Measurements from ENCODE around the gene RNF207. TPM values are rescaled to one million over a fixed set of nuclear protein-coding genes. Genes with fewer than 3 reads are reported as not detected.

The RNF207 gene
- total and polyA plus RNA-seq, 10 of the 15 experiments (the other 5 are each of a cell fraction or from before 2014, with no cell fraction given): 1.7 to 36.4 (median 13.1) TPM

DNA sequence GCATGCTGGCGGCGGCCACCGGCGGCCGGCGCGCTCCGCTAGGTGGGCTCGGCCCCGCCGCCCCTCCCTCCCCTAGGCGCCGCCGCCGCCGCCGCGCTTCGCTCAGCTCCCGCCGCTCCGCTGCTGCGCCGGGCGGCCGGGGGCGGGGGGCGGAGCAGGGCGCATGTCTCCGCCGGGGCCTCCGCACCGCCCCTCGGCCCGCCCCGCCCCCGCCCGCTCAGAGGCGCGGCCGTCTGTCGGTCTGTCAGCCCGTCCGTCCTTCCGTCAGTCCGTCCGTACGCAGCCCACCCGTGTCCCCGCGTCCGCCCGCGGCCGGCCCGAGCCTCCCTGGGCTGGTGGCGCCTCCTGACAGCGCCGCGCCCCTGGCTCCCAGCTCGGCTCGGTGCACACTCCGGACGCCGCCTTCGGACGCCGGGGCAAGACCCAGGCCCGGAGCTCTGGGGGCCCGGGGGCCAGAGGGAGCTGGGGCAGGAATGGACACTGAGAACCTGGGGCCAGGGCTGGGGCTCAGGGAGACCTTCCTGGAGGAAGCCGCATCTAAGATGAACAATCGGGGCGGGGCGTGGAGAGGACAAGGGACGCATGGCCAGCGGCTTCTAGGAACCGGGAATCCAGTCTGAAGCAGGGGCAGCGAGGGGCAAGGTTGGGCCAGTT is 55.2 kb downstream of the RNF207 start, which contains the start of gene GPR153:
TSS of gene GPR153 (minus strand) at position 138 of the 654 bp plus-strand sequence. CDS start 6,193 bp downstream, outside the sequence.
- SMC1A ChIA-PET (ENCODE audit: uncharacterized antibody, unreplicated experiment): no interaction called here
- H3K27ac ChIP-seq (ENCODE audit: control insufficient read depth, insufficient read depth): no peak within 1 kb of the TSS
- in situ Hi-C loops (cut with MboI): no loop called here
- H3K36me3 ChIP-seq (ENCODE audit: control insufficient read depth in 2 of 2, insufficient read depth in 2 of 2, low read length in 1 of 2): peaks cover 0 to 2% of the 10 kb centered on the region in 2 experiments; a peak in 2 of 4 replicates
- H3K4me2 ChIP-seq (ENCODE audit: control insufficient read depth, insufficient read depth): peak within 1 kb of the TSS; percentile 86
- CTCF ChIA-PET: no interaction called here
- H4K20me1 ChIP-seq (ENCODE audit: control insufficient read depth, insufficient read depth): no peaks in the 10 kb centered on the region
- H3K9ac ChIP-seq (ENCODE audit: control insufficient read depth, insufficient read depth, low read length): no peak within 1 kb of the TSS
- FAIRE-seq: no peak
- H3K79me2 ChIP-seq (ENCODE audit: control insufficient read depth, insufficient read depth, low read length): no peaks in the 10 kb centered on the region
- H3K9me3 ChIP-seq (replicated peaks; ENCODE audit: control insufficient read depth, insufficient read depth, low read length): no peaks in the 10 kb centered on the region
- 8% methylated on average over 18 of the region's 78 CpGs for WGBS (ENCODE audit: insufficient coverage, insufficient replicate concordance, low lambda C conversion rate, missing lambda C conversion rate)
- TF ChIP-seq ZNF274 (IDR thresholded peaks at IDR 0.05; ENCODE audit: insufficient read depth, insufficient read length): no peak
- TF ChIP-seq EGR1 (IDR thresholded peaks at IDR 0.05; ENCODE audit: borderline replicate concordance in 1 of 2, low read depth in 2 of 2, low read length in 2 of 2): peak; percentile 13 to 82
- TF ChIP-seq BACH1 (IDR thresholded peaks at IDR 0.05; ENCODE audit: borderline replicate concordance): 0 out of 2 replicates have a peak, but pooled peaks have one; percentile 17
- TF ChIP-seq SRF (IDR thresholded peaks at IDR 0.05; ENCODE audit: low read depth in 2 of 2, low read length in 2 of 2): 0 out of 4 replicates have a peak, but pooled peaks of 1 of the 2 experiments have one; percentile 12
- peak; percentile 53; the same call in 1 of the 2 replicates for TF ChIP-seq GATAD2B (conservative IDR thresholded peaks at IDR 0.05; ENCODE audit: low read depth)
- no peak for TF ChIP-seq RCOR1 (conservative IDR thresholded peaks at IDR 0.05; ENCODE audit: low read depth, low read length)
- TF ChIP-seq EZH2 (IDR thresholded peaks at IDR 0.05; ENCODE audit: borderline replicate concordance, control insufficient read depth, low read depth, low read length): no peak
- 0 out of 4 replicates have a peak, but pooled peaks of 1 of the 2 experiments have one; percentile 11 for TF ChIP-seq BHLHE40 (IDR thresholded peaks at IDR 0.05; ENCODE audit: borderline replicate concordance in 1 of 2, low read depth in 2 of 2, low read length in 1 of 2)
- TF ChIP-seq LARP7 (IDR thresholded peaks at IDR 0.05): peak; percentile 50; the same call in 1 of the 2 replicates
- TF ChIP-seq IKZF1 (conservative IDR thresholded peaks at IDR 0.05): peak; percentile 56; the same call in 1 of the 2 replicates
- TF ChIP-seq ZNF207 (IDR thresholded peaks at IDR 0.05; ENCODE audit: borderline replicate concordance): no peak
- TF ChIP-seq EP300 (IDR thresholded peaks at IDR 0.05; ENCODE audit: borderline replicate concordance in 1 of 2, control insufficient read depth in 1 of 2, low read depth in 2 of 2, low read length in 2 of 2): no peak
- no peak for TF ChIP-seq NRF1 (conservative IDR thresholded peaks at IDR 0.05; ENCODE audit: low read depth, low read length)
- peak within 1 kb of the TSS; percentile 78 for H3K4me3 ChIP-seq
- RAD21 ChIA-PET (ENCODE audit: unreplicated experiment): interaction anchor here (0.6 kb wide), 1 partner anchor 27 kb away, joined by 3 read pairs; no protein-coding TSS in a partner anchor
- intact Hi-C loops (cut with micrococcal nuclease; ENCODE audit: unreplicated experiment): no loop called here
- peak within 1 kb of the TSS; percentile 55 for H2AFZ ChIP-seq (ENCODE audit: control insufficient read depth, low read depth, low read length)
- peaks cover 3% of the 10 kb centered on the region; the same call in 1 of the 2 replicates for H3K4me1 ChIP-seq (ENCODE audit: control insufficient read depth, insufficient read depth, low read length)
- peak; percentile 71 for ATAC-seq
- no peaks in the 10 kb centered on the region; a peak in 1 of 4 replicates for H3K27me3 ChIP-seq (replicated peaks in 1 of 2; ENCODE audit: control insufficient read depth in 2 of 2, insufficient read depth in 2 of 2, low read length in 1 of 2)
- no peak for DNase-seq (ENCODE audit: low read depth, low spot score)
- BruUV-seq (replicated peaks): no TSS peak
- POLR2A ChIA-PET: interaction anchor here (0.6 kb wide), 1 partner anchor 293 kb away, joined by 5 read pairs; the partner anchor contains the start of gene NOL9

All from GM12878 (cell line).